ENCODE data around the gene HOXC6. TPM values are rescaled to one million over a fixed set of nuclear protein-coding genes. Genes with fewer than 3 reads are reported as not detected.

The HOXC6 gene
- total RNA-seq, 1 donor from 2014 or later: 1.4 TPM

DNA sequence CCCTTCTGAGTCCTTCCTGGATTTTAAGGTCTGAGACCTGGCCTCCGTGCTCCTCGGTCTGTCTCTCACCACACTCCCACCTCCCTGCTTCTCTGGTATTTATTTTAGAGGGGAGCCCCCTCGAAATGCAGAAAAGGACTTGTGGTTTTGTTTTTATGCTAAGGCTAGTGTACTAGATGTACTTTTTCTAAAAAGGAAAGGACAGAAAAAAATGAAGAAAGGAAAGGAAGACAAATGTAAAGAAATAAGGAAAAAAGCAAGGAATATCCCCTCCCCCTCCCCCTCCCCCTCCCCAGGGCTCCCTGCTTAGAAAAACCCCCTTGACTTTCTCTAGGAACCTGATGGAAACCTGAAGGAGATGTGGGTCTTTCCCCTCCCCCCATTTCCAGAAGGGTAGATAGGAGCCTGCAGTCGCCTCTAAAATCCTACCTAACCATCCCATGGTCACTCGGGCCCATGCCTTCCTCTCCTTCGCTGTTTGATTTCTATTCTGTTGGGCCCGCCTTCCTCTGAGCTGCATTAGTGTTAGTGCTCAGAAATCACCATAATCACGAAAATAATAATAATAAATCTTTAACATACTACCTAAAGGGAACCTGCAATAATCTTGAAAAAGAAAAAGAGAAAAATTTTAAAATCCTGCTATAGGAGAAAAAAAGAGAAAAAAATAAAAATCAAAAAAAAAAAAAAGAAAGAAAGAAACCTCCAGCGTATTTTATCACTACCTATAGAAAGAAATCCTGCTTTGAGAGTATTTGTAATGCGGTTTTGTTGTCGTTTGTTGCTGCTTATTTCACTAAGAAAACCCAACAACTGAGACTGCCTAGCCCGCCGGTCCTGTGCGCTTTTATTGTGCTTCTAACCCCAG is 16.3 kb upstream of the HOXC6 start:
- no peaks in the 10 kb centered on the region for H3K9me3 ChIP-seq
- TF ChIP-seq, protein P1, sequence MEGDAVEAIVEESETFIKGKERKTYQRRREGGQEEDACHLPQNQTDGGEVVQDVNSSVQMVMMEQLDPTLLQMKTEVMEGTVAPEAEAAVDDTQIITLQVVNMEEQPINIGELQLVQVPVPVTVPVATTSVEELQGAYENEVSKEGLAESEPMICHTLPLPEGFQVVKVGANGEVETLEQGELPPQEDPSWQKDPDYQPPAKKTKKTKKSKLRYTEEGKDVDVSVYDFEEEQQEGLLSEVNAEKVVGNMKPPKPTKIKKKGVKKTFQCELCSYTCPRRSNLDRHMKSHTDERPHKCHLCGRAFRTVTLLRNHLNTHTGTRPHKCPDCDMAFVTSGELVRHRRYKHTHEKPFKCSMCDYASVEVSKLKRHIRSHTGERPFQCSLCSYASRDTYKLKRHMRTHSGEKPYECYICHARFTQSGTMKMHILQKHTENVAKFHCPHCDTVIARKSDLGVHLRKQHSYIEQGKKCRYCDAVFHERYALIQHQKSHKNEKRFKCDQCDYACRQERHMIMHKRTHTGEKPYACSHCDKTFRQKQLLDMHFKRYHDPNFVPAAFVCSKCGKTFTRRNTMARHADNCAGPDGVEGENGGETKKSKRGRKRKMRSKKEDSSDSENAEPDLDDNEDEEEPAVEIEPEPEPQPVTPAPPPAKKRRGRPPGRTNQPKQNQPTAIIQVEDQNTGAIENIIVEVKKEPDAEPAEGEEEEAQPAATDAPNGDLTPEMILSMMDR (IDR thresholded peaks at IDR 0.05): no peak
- no peak for ATAC-seq
- peaks cover 6% of the 10 kb centered on the region for H3K4me1 ChIP-seq
- DNase-seq: no peak
- peaks cover 93% of the 10 kb centered on the region for H3K27me3 ChIP-seq
- H3K36me3 ChIP-seq: no peaks in the 10 kb centered on the region
- H3K27ac ChIP-seq: no peak overlapping the region
- H3K4me3 ChIP-seq: no peak overlapping the region
- intact Hi-C loops (cut with DNase I): no loop called here

DNA sequence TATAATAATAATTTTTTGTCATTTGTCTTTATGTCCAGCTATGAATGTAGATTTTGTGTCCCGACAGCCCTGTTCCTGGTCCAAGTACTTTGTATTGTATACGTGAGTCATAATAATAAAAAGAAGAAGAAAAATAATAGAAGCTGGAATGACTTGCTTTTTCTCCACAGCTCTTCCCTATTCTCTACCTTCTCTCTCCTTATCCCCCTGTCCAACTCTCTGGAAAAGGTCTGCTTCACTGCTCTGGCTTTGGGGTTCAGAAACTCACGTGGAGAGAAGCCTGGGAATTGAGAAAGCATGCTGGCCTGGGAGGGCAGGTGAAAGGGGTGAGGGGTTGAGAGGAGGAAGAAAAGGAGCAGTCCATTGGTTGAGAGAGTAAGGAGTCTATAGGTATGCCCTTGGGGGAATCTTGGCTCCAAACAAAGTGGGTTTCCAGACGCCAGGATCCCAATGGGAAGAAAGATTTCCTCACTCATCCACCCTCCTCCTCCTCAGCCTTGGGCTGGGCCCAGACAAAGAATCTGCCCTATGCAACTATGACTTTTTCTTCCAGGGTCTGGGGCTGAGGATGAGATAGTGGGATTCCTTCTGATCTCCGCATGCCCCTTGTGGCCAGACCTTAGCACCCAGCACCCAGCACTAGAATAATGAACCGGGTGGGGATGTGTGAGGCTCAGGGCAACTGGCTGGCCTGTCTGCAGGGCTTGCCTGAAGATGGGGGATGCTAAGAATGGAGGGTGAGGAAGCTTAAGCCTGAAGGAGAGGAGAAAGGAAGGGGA is 15.4 kb upstream of the HOXC6 start:
- DNase-seq (no peak), ATAC-seq (no peak)
- Histone ChIP-seq H3K4me1 (peaks cover 6% of the 10 kb centered on the region), H3K27ac (no peak overlapping the region), H3K4me3 (no peak overlapping the region), H3K9me3 (no peaks in the 10 kb centered on the region), H3K27me3 (peaks cover 93% of the 10 kb centered on the region), H3K36me3 (no peaks in the 10 kb centered on the region)
- TF ChIP-seq, protein P1 (IDR thresholded peaks at IDR 0.05): no peak
- intact Hi-C loops (cut with DNase I): no loop called here

DNA sequence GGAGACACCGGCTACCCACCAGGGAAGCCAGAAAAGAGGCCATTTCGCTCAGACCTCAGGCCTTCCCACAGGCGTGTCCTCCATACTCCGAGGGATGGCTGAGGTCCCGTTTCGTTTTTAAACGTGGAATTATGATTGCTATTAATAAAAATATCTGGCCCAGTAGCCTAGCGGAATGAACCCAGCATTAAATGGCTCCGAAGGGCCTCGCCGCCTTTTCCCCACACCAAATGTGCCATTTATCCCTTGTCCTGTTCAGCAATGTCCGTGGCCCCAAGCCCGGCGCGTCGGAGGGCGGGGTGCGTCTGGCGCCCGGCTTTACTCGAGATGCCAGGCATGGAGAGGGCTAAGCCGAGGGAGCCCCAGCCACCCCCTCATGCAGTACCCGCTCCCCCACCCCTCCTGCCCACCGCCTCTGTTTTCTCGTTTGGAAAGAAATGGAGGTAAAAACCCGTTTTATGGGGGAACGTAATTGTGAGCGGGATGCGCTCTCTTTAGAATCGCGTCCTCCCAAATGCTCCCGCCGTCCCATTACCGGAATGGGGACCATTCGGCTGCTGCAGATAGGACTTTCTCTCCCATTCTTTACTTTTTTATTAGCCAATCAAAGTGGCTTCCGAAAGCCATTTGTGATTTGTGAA is 13.7 kb upstream of the HOXC6 start:
- no peak for ATAC-seq
- Histone ChIP-seq H3K9me3 (no peaks in the 10 kb centered on the region), H3K27ac (no peak overlapping the region)

DNA sequence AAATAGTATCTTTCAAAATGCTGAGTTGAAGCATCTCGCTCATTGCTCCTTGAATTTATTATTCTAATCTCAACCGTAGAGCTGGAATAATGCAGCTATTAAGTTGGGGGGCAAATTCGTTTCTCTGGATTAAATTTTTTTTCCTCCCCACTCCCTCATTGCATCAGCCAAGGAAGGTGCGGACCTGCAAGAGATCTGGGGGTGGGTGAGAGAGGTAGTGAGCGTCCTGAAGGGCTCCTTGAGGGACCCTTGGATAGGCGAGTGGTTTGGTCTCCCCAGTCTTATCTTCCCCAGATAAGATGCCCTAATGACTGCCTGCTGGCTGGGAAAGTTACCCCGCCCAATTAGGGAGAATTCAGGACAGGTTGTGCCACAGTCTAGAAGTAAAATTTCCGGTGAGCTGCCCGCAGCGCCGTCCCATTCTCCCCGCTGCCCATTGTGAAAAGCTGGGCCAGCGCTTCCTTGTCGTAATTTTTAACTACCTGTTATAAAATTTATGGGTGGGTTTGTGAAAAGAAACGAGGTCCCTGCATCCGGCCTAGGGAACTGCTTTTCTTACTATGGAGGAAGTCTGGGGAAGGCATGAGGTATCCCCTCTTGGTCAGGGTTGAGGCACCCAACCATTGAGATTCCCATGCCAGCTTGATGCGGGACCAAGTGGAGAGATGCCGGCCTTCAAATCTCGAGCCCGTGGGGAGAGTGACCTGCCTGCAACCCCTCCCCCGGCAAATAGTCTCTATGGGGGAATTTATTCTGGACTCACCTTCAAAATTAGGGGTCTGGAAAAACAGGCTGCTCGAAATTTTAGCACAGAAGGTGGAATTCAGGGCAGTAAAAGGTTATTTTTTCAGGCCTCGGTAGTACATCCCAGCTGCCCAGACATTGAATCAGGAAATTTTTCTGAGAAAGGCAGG is 13.0 kb upstream of the HOXC6 start:
- no peak for DNase-seq
- H3K9me3 ChIP-seq: no peaks in the 10 kb centered on the region
- intact Hi-C loops (cut with DNase I): no loop called here
- peaks cover 5% of the 10 kb centered on the region for H3K4me1 ChIP-seq
- TF ChIP-seq, protein P1 (IDR thresholded peaks at IDR 0.05): no peak
- no peak for ATAC-seq
- peaks cover 95% of the 10 kb centered on the region for H3K27me3 ChIP-seq
- no peak overlapping the region for H3K27ac ChIP-seq
- no peak overlapping the region for H3K4me3 ChIP-seq
- H3K36me3 ChIP-seq: no peaks in the 10 kb centered on the region

More for the DNA sequence above, 13.7 kb upstream of the HOXC6 start:
- DNase-seq: no peak
- no peak overlapping the region for H3K4me3 ChIP-seq
- intact Hi-C loops (cut with DNase I): no loop called here
- H3K4me1 ChIP-seq: peaks cover 6% of the 10 kb centered on the region
- H3K27me3 ChIP-seq: peaks cover 95% of the 10 kb centered on the region
- H3K36me3 ChIP-seq: no peaks in the 10 kb centered on the region
- TF ChIP-seq, protein P1 (IDR thresholded peaks at IDR 0.05): no peak

DNA sequence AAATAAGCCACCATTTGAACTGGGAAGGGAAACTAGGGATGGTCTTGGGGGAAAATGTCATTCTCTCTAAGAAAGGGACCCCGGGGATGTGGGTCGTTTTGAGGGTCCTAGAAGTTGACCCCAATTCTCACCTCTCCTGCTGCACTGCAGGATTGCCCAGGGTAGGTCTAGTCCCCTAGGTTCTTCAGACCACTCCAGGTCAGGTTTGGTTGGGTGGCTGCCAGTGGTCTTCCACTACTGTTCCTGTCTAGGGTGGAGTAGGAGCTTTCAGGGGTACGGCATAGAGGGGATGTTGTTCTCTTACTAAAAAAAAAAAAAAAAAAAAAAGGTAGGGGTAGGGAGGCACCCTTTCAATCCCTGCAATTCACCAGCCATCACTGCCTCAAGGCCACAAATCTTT is 12.2 kb upstream of the HOXC6 start:
- H3K27me3 ChIP-seq: peaks cover 95% of the 10 kb centered on the region
- no peak for DNase-seq
- H3K9me3 ChIP-seq: no peaks in the 10 kb centered on the region
- intact Hi-C loops (cut with DNase I): no loop called here
- H3K27ac ChIP-seq: no peak overlapping the region
- ATAC-seq: no peak
- TF ChIP-seq, protein P1 (IDR thresholded peaks at IDR 0.05): no peak
- H3K4me1 ChIP-seq: peaks cover 5% of the 10 kb centered on the region
- H3K4me3 ChIP-seq: no peak overlapping the region
- H3K36me3 ChIP-seq: no peaks in the 10 kb centered on the region

All from upper lobe of right lung (tissue), 1 donor.